ENCODE measurements around the gene FHL5.

- TF ChIP-seq, protein P1, sequence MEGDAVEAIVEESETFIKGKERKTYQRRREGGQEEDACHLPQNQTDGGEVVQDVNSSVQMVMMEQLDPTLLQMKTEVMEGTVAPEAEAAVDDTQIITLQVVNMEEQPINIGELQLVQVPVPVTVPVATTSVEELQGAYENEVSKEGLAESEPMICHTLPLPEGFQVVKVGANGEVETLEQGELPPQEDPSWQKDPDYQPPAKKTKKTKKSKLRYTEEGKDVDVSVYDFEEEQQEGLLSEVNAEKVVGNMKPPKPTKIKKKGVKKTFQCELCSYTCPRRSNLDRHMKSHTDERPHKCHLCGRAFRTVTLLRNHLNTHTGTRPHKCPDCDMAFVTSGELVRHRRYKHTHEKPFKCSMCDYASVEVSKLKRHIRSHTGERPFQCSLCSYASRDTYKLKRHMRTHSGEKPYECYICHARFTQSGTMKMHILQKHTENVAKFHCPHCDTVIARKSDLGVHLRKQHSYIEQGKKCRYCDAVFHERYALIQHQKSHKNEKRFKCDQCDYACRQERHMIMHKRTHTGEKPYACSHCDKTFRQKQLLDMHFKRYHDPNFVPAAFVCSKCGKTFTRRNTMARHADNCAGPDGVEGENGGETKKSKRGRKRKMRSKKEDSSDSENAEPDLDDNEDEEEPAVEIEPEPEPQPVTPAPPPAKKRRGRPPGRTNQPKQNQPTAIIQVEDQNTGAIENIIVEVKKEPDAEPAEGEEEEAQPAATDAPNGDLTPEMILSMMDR (IDR thresholded peaks at IDR 0.05) = no peak
- no peak for TF ChIP-seq ESRRA (IDR thresholded peaks at IDR 0.05; ENCODE audit: borderline replicate concordance, low read length)
- TF ChIP-seq POLR2A (IDR thresholded peaks at IDR 0.05; ENCODE audit: low read length) = no peak
- TF ChIP-seq, protein P2, sequence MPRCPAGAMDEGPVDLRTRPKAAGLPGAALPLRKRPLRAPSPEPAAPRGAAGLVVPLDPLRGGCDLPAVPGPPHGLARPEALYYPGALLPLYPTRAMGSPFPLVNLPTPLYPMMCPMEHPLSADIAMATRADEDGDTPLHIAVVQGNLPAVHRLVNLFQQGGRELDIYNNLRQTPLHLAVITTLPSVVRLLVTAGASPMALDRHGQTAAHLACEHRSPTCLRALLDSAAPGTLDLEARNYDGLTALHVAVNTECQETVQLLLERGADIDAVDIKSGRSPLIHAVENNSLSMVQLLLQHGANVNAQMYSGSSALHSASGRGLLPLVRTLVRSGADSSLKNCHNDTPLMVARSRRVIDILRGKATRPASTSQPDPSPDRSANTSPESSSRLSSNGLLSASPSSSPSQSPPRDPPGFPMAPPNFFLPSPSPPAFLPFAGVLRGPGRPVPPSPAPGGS (IDR thresholded peaks at IDR 0.05) = no peak
- no peak for TF ChIP-seq NR3C1 (IDR thresholded peaks at IDR 0.05)
- TF ChIP-seq EP300 (IDR thresholded peaks at IDR 0.05) = no peak
- TF ChIP-seq JUN (IDR thresholded peaks at IDR 0.05) = no peak
- no peak for TF ChIP-seq EHMT2 (IDR thresholded peaks at IDR 0.05; ENCODE audit: low read depth)
- no peak for TF ChIP-seq CHD2 (IDR thresholded peaks at IDR 0.05; ENCODE audit: low read length, partially characterized antibody)
- TF ChIP-seq, protein P3, sequence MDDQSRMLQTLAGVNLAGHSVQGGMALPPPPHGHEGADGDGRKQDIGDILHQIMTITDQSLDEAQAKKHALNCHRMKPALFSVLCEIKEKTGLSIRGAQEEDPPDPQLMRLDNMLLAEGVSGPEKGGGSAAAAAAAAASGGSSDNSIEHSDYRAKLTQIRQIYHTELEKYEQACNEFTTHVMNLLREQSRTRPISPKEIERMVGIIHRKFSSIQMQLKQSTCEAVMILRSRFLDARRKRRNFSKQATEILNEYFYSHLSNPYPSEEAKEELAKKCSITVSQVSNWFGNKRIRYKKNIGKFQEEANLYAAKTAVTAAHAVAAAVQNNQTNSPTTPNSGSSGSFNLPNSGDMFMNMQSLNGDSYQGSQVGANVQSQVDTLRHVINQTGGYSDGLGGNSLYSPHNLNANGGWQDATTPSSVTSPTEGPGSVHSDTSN (IDR thresholded peaks at IDR 0.05) = no peak
Measured at GRCh38 chr6:96631248-96631647, 68.3 kb downstream of the FHL5 start.

All from A549 (cell line).